ENCODE data around the gene PCBP2. TPM values are rescaled to one million over a fixed set of nuclear protein-coding genes. Genes with fewer than 3 reads are reported as not detected.

Gene PCBP2
- total and polyA plus RNA-seq, 10 of the 15 experiments (the other 5 are each of a cell fraction or from before 2014, with no cell fraction given) = 109 to 803 (median 327) TPM

DNA sequence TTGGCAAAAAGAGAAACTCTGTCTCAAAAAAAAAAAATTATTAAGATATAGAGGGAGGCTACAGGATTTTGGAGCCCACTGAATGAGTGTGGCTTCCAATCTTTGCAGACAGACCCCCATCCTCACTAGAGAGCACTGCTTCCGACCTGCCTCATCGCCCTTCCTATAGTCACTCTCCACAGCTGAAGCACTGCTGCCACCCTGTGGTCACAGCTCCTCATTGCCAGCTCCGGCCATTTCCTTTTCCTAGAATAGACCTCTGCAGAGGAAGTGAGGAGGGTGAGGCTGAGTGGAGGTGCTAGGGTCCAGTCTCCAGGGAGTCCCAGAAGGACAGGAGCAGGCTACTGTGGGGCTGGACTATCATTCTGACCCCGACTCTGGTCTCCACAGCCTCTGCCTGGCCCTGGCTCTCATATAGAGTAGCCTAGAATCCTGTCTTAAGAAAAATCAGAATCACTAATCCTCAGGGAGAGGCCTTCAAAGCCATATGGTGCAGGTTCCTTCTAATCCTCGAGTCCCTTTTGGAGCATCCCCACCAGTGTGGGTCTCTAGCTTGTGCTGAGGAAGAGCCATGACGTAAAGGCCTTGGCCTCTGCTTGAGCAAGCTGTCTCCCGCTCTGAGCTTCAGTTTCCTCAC lies 56.8 kb downstream of the PCBP2 start (continued):
- no peak for TF ChIP-seq EGR1 (IDR thresholded peaks at IDR 0.05; ENCODE audit: borderline replicate concordance in 1 of 2, low read depth in 2 of 2, low read length in 2 of 2)
- peak; percentile 89 for TF ChIP-seq SMC3 (IDR thresholded peaks at IDR 0.05; ENCODE audit: borderline replicate concordance, low read length)
- TF ChIP-seq, protein P1, sequence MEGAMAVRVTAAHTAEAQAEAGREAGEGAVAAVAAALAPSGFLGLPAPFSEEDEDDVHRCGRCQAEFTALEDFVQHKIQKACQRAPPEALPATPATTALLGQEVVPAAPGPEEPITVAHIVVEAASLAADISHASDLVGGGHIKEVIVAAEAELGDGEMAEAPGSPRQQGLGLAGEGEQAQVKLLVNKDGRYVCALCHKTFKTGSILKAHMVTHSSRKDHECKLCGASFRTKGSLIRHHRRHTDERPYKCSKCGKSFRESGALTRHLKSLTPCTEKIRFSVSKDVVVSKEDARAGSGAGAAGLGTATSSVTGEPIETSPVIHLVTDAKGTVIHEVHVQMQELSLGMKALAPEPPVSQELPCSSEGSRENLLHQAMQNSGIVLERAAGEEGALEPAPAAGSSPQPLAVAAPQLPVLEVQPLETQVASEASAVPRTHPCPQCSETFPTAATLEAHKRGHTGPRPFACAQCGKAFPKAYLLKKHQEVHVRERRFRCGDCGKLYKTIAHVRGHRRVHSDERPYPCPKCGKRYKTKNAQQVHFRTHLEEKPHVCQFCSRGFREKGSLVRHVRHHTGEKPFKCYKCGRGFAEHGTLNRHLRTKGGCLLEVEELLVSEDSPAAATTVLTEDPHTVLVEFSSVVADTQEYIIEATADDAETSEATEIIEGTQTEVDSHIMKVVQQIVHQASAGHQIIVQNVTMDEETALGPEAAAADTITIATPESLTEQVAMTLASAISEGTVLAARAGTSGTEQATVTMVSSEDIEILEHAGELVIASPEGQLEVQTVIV (IDR thresholded peaks at IDR 0.05; ENCODE audit: borderline replicate concordance, partially characterized antibody) = no peak
- TF ChIP-seq SRF (IDR thresholded peaks at IDR 0.05; ENCODE audit: low read depth in 2 of 2, low read length in 2 of 2) = no peak
- no peak for TF ChIP-seq TAF1 (IDR thresholded peaks at IDR 0.05; ENCODE audit: borderline replicate concordance, low read depth, low read length)
- TF ChIP-seq, protein P2, sequence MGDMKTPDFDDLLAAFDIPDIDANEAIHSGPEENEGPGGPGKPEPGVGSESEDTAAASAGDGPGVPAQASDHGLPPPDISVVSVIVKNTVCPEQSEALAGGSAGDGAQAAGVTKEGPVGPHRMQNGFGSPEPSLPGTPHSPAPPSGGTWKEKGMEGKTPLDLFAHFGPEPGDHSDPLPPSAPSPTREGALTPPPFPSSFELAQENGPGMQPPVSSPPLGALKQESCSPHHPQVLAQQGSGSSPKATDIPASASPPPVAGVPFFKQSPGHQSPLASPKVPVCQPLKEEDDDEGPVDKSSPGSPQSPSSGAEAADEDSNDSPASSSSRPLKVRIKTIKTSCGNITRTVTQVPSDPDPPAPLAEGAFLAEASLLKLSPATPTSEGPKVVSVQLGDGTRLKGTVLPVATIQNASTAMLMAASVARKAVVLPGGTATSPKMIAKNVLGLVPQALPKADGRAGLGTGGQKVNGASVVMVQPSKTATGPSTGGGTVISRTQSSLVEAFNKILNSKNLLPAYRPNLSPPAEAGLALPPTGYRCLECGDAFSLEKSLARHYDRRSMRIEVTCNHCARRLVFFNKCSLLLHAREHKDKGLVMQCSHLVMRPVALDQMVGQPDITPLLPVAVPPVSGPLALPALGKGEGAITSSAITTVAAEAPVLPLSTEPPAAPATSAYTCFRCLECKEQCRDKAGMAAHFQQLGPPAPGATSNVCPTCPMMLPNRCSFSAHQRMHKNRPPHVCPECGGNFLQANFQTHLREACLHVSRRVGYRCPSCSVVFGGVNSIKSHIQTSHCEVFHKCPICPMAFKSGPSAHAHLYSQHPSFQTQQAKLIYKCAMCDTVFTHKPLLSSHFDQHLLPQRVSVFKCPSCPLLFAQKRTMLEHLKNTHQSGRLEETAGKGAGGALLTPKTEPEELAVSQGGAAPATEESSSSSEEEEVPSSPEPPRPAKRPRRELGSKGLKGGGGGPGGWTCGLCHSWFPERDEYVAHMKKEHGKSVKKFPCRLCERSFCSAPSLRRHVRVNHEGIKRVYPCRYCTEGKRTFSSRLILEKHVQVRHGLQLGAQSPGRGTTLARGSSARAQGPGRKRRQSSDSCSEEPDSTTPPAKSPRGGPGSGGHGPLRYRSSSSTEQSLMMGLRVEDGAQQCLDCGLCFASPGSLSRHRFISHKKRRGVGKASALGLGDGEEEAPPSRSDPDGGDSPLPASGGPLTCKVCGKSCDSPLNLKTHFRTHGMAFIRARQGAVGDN (IDR thresholded peaks at IDR 0.05) = no peak
- no peak for TF ChIP-seq NRF1 (conservative IDR thresholded peaks at IDR 0.05; ENCODE audit: low read depth, low read length)
- no peak for TF ChIP-seq BCL11A (IDR thresholded peaks at IDR 0.05; ENCODE audit: low read depth, low read length)
- TF ChIP-seq ZNF274 (IDR thresholded peaks at IDR 0.05; ENCODE audit: insufficient read depth, insufficient read length) = no peak
- no peak for TF ChIP-seq SMAD1 (IDR thresholded peaks at IDR 0.05; ENCODE audit: low read depth, partially characterized antibody)
- no peak for TF ChIP-seq ETV6 (conservative IDR thresholded peaks at IDR 0.05 in 1 of 2, IDR thresholded peaks at IDR 0.05 in 1 of 2; ENCODE audit: borderline replicate concordance in 1 of 2, low read depth in 1 of 2)
- TF ChIP-seq EED (IDR thresholded peaks at IDR 0.05; ENCODE audit: low read depth) = no peak
- no peak for TF ChIP-seq MXI1 (IDR thresholded peaks at IDR 0.05; ENCODE audit: low read depth, low read length)
- TF ChIP-seq PAX5 (IDR thresholded peaks at IDR 0.05; ENCODE audit: borderline replicate concordance, low read depth, low read length) = no peak
- TF ChIP-seq, protein P3, sequence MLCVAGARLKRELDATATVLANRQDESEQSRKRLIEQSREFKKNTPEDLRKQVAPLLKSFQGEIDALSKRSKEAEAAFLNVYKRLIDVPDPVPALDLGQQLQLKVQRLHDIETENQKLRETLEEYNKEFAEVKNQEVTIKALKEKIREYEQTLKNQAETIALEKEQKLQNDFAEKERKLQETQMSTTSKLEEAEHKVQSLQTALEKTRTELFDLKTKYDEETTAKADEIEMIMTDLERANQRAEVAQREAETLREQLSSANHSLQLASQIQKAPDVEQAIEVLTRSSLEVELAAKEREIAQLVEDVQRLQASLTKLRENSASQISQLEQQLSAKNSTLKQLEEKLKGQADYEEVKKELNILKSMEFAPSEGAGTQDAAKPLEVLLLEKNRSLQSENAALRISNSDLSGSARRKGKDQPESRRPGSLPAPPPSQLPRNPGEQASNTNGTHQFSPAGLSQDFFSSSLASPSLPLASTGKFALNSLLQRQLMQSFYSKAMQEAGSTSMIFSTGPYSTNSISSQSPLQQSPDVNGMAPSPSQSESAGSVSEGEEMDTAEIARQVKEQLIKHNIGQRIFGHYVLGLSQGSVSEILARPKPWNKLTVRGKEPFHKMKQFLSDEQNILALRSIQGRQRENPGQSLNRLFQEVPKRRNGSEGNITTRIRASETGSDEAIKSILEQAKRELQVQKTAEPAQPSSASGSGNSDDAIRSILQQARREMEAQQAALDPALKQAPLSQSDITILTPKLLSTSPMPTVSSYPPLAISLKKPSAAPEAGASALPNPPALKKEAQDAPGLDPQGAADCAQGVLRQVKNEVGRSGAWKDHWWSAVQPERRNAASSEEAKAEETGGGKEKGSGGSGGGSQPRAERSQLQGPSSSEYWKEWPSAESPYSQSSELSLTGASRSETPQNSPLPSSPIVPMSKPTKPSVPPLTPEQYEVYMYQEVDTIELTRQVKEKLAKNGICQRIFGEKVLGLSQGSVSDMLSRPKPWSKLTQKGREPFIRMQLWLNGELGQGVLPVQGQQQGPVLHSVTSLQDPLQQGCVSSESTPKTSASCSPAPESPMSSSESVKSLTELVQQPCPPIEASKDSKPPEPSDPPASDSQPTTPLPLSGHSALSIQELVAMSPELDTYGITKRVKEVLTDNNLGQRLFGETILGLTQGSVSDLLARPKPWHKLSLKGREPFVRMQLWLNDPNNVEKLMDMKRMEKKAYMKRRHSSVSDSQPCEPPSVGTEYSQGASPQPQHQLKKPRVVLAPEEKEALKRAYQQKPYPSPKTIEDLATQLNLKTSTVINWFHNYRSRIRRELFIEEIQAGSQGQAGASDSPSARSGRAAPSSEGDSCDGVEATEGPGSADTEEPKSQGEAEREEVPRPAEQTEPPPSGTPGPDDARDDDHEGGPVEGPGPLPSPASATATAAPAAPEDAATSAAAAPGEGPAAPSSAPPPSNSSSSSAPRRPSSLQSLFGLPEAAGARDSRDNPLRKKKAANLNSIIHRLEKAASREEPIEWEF (IDR thresholded peaks at IDR 0.05; ENCODE audit: insufficient replicate concordance, low read depth, low read length) = no peak
- no peak for TF ChIP-seq TBL1XR1 (IDR thresholded peaks at IDR 0.05; ENCODE audit: low read depth, low read length)
- TF ChIP-seq RFX5 (IDR thresholded peaks at IDR 0.05; ENCODE audit: low read depth, low read length) = no peak
- no peak for TF ChIP-seq CEBPB (IDR thresholded peaks at IDR 0.05; ENCODE audit: borderline replicate concordance in 1 of 2, low read depth in 2 of 2, low read length in 2 of 2)

All from GM12878 (cell line).